Small intestine (tissue), 16 donors: Measurements from ENCODE around the gene MYOT. TPM values are rescaled to one million over a fixed set of nuclear protein-coding genes. Genes with fewer than 3 reads are reported as not detected.

ENCODE experiments used
- DNase-seq, 2 donors: peaks; one replicate each; pipeline versions ENCODE4 v3.0.0 to v3.0.0-alpha.2; 2013
- FAIRE-seq: peaks from 2 replicates; lab custom pipeline; 2012; peaks lifted over from hg19 to GRCh38; lab: Jason Lieb, UNC
- H3K27ac ChIP-seq, 3 donors: one replicate each; pipeline ENCODE4 v1.5.1; 2013; ENCODE audit warnings: low read length in 2 of 3, mild to moderate bottlenecking in 2 of 3, control low read depth in 1 of 3, inconsistent platforms in 1 of 3, low read depth in 1 of 3, moderate library complexity in 1 of 3
- H3K27me3 ChIP-seq, 3 donors: one replicate each; pipeline ENCODE4 v1.6.1; 2013; ENCODE audit warnings: low read length in 3 of 3, inconsistent platforms in 1 of 3; ENCODE audit not compliant: control insufficient read depth in 3 of 3, insufficient read depth in 3 of 3
- H3K36me3 ChIP-seq, 3 donors: one replicate each; pipeline ENCODE4 v1.6.1; 2013; ENCODE audit warnings: low read length in 3 of 3, inconsistent platforms in 1 of 3, low read depth in 1 of 3, mild to moderate bottlenecking in 1 of 3, moderate library complexity in 1 of 3; ENCODE audit not compliant: control insufficient read depth in 3 of 3, insufficient read depth in 2 of 3
- H3K4me1 ChIP-seq, 3 donors: one replicate each; pipeline ENCODE4 v1.6.1; 2013; ENCODE audit warnings: low read length in 2 of 3, inconsistent platforms in 1 of 3, low read depth in 1 of 3, mild to moderate bottlenecking in 1 of 3, moderate library complexity in 1 of 3; ENCODE audit not compliant: control insufficient read depth in 3 of 3, insufficient read depth in 2 of 3
- H3K4me3 ChIP-seq, 3 donors: one replicate each; pipeline ENCODE4 v1.5.1; 2013; ENCODE audit warnings: low read length in 3 of 3, control low read depth in 1 of 3, inconsistent platforms in 1 of 3, low read depth in 1 of 3, mild to moderate bottlenecking in 1 of 3, moderate library complexity in 1 of 3
- H3K9me3 ChIP-seq, 2 donors: one replicate each; pipeline ENCODE4 v1.6.1; 2013; ENCODE audit warnings: low read depth in 1 of 2, low read length in 1 of 2; ENCODE audit not compliant: control insufficient read depth in 2 of 2, insufficient read depth in 1 of 2
- WGBS, 3 donors: extraction: QIAGEN DNeasy Blood & Tissue Kit; methylation state at CpG; one replicate each; pipeline ENCODE4 v1.1.7; 2013; 5-methylcytosine and 5-hydroxymethylcytosine counted together
- long read RNA-seq, 10 donors: transcript quantifications; one replicate each; lab custom pipeline, GENCODE V29; 2026
- polyA plus RNA-seq, 4 donors: library from polyadenylated mRNA; stranded (reverse) in 3 of 4; unstranded in 1 of 4; fragments of 200-250 nt in 3 of 4; fragments of 120-200 nt in 1 of 4; gene quantifications; one replicate each; pipeline versions ENCODE4 v1.2.1 to v1.2.3, GENCODE V29; 2013
- donor health status: healthy with polysubstance abuse.
- donor health status: control.
- donor health status: control.
- donor health status: Bipolar disorder and iron deficiency.
- donor health status: healthy.

MYOT gene
- 1 to 10 TPM; 2.0 to 7.0 (median 2.5) TPM for polyA plus RNA-seq
- long read RNA-seq, donor 1, result 0 reads
- long read RNA-seq, donor 2, result 0 reads
- long read RNA-seq, donor 3, result 0 reads
- long read RNA-seq, donor 4, result 0 reads
- long read RNA-seq, donor 5, partial matches to known transcripts, result 0 of 2 reads
- long read RNA-seq, donor 5, other reads (novel, unspliced or antisense), result 0 of 2 reads
- long read RNA-seq, donor 6, result 0 reads
- long read RNA-seq, donor 7, result 0 reads
- long read RNA-seq, donor 8, partial matches to known transcripts, result 0 of 3 reads
- long read RNA-seq, donor 8, other reads (novel, unspliced or antisense), result 0 of 3 reads
- long read RNA-seq, donor 9, result 0 reads
- long read RNA-seq, donor 10, result 0 reads

- Histone ChIP-seq H3K9me3 (no peaks in the 10 kb centered on the region), H3K4me3 (no peak within 1 kb of the TSS), H3K27me3 (no peaks in the 10 kb centered on the region), H3K27ac (no peak within 1 kb of the TSS), H3K36me3 (no peaks in the 10 kb centered on the region), H3K4me1 (no peaks in the 10 kb centered on the region)
- no peak for DNase-seq
- no peak for FAIRE-seq
- WGBS, 3 donors, result 68 to 79% (median 73%) methylated on average over 3 of the region's 3 CpGs
These were observed at the start of gene MYOT for GRCh38 chr5:137867664-137868063. TSS of gene MYOT (plus strand) at chr5:137867860. CDS start at chr5:137870652, 2,792 bp downstream.

- Histone ChIP-seq H3K9me3 (no peaks in the 10 kb centered on the region), H3K4me3 (no peak overlapping the region), H3K4me1 (peaks cover 0 to 3% (median 0%) of the 10 kb centered on the region in 3 donors), H3K27me3 (no peaks in the 10 kb centered on the region), H3K27ac (no peak overlapping the region), H3K36me3 (peaks cover 0 to under 1% (median 0%) of the 10 kb centered on the region in 3 donors)
- WGBS, 3 donors, result 33 to 68% (median 60%) methylated on average over 1 of the region's 1 CpG
- DNase-seq (no peak), FAIRE-seq (peak; percentile 23)
These were observed 47.9 kb upstream of the MYOT start for GRCh38 chr5:137819766-137820165.

- Histone ChIP-seq H3K4me3 (no peak overlapping the region), H3K4me1 (no peaks in the 10 kb centered on the region), H3K27me3 (no peaks in the 10 kb centered on the region), H3K36me3 (no peaks in the 10 kb centered on the region), H3K27ac (no peak overlapping the region), H3K9me3 (peaks cover 0 to 6% of the 10 kb centered on the region in 2 donors)
- 57 to 69% (median 65%) methylated on average over 6 of the region's 6 CpGs for WGBS, 3 donors
- FAIRE-seq (no peak), DNase-seq (peak; percentile 63 to 65)
These were observed 45.4 kb upstream of the MYOT start for GRCh38 chr5:137822158-137822764.

GRCh38 chr5:137822984-137823383 is 44.7 kb upstream of the MYOT start:
- Histone ChIP-seq H3K4me1 (no peaks in the 10 kb centered on the region), H3K27me3 (no peaks in the 10 kb centered on the region), H3K36me3 (no peaks in the 10 kb centered on the region), H3K4me3 (no peak overlapping the region), H3K27ac (no peak overlapping the region), H3K9me3 (peaks cover 0 to 6% of the 10 kb centered on the region in 2 donors)
- DNase-seq, result no peak
- no peak for FAIRE-seq
- WGBS, 3 donors, result 74 to 92% (median 76%) methylated on average over 1 of the region's 1 CpG

GRCh38 chr5:137825165-137825564 is 42.5 kb upstream of the MYOT start:
- peaks cover 0 to 6% of the 10 kb centered on the region in 2 donors for H3K9me3 ChIP-seq
- no peaks in the 10 kb centered on the region for H3K36me3 ChIP-seq
- DNase-seq, result no peak
- H3K27me3 ChIP-seq, result no peaks in the 10 kb centered on the region
- WGBS, 3 donors, result 81 to 84% (median 82%) methylated on average over 1 of the region's 1 CpG
- H3K4me1 ChIP-seq, result no peaks in the 10 kb centered on the region
- no peak overlapping the region for H3K27ac ChIP-seq
- no peak for FAIRE-seq
- no peak overlapping the region for H3K4me3 ChIP-seq

- H3K27ac ChIP-seq, result no peak overlapping the region
- no peaks in the 10 kb centered on the region for H3K4me1 ChIP-seq
- no peak overlapping the region for H3K4me3 ChIP-seq
- DNase-seq (no peak), FAIRE-seq (no peak)
- H3K9me3 ChIP-seq, result peaks cover 0 to 6% of the 10 kb centered on the region in 2 donors
- no peaks in the 10 kb centered on the region for H3K27me3 ChIP-seq
- H3K36me3 ChIP-seq, result no peaks in the 10 kb centered on the region
These were observed 41.6 kb upstream of the MYOT start for GRCh38 chr5:137826067-137826466.

GRCh38 chr5:137828180-137828579 is 39.5 kb upstream of the MYOT start:
- Histone ChIP-seq H3K4me3 (no peak overlapping the region), H3K27ac (no peak overlapping the region), H3K36me3 (no peaks in the 10 kb centered on the region), H3K9me3 (peaks cover 0 to 6% of the 10 kb centered on the region in 2 donors), H3K4me1 (no peaks in the 10 kb centered on the region), H3K27me3 (no peaks in the 10 kb centered on the region)
- 87 to 95% (median 89%) methylated on average over 3 of the region's 3 CpGs for WGBS, 3 donors
- no peak for DNase-seq
- FAIRE-seq, result no peak

GRCh38 chr5:137828664-137829063 is 39.0 kb upstream of the MYOT start:
- no peak overlapping the region for H3K27ac ChIP-seq
- H3K27me3 ChIP-seq, result no peaks in the 10 kb centered on the region
- peaks cover 0 to 6% of the 10 kb centered on the region in 2 donors for H3K9me3 ChIP-seq
- DNase-seq (no peak), FAIRE-seq (no peak)
- H3K36me3 ChIP-seq, result no peaks in the 10 kb centered on the region
- H3K4me1 ChIP-seq, result no peaks in the 10 kb centered on the region
- no peak overlapping the region for H3K4me3 ChIP-seq
- 91 to 96% (median 96%) methylated on average over 1 of the region's 1 CpG for WGBS, 3 donors
